Placental epithelial cell (primary cell): Measurements from ENCODE around the gene SREBF1. TPM values are rescaled to one million over a fixed set of nuclear protein-coding genes. Genes with fewer than 3 reads are reported as not detected.
A peak's percentile ranks its signal among the peaks of the same experiment; 100 is the strongest.

Experiments used
- small RNA-seq: library from RNA; depleted of rRNA; stranded (forward); fragments of <200 nt; gene quantifications from one replicate; pipeline ENCODE3, GENCODE V24; 2012
- total RNA-seq: library from RNA; depleted of rRNA; stranded (reverse); fragments of >200 nt; gene quantifications from 2 replicates; pipeline ENCODE4 v1.2.3, GENCODE V29; 2012

The SREBF1 gene
- total RNA-seq, result 30.2 and 50.9 TPM in 2 replicates

DNA sequence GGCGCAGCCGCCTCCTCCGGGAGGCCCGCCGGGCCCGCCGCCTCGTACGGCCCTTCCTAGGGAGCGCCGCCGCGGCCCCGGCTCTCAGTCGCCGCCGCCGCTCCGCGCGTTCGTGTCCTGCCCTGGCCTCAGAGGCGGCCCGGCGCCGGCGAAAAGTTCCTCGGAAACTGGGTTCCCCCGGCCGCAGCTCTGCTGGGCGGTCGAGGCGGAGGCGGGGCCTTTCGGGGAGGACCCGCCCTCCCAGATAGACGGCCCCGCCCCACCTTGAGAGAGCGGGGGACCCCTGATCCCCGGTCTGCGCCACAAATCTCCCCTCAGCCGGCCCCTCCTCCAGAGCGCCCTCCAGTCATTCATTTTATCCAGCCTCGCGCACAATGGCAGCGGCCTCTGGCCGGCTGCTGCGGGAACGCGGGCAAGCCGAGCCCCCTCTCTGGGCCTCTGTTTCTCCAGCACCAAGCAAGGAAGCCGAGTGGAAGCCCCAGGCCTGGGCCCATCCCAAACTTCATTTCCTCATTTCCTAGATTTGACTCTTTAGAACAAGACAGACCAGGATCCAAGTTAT is at the start of gene SREBF1:
Gene SREBF1, minus strand, starts transcription at position 169 of the 562 bp plus-strand sequence. CDS start 169 bp downstream, outside the sequence.

Small RNAs within 50 kb of the gene (small RNA-seq; reads per million reads assigned to genes)
- gene MIR33B, result 7.0 reads per million, percentile 93 among the genes with 10 or more reads in this experiment
- not detected for gene MIR6777

Other genes with a start within 250 kb of the SREBF1 start
- 11.0 and 41.5 TPM in 2 replicates for gene PEMT, start 245.3 kb downstream of the SREBF1 start, total RNA-seq
- 13.7 and 15.0 TPM in 2 replicates for gene RAI1, start 155.5 kb downstream of the SREBF1 start, total RNA-seq
- gene TOM1L2, start 135.4 kb upstream of the SREBF1 start, total RNA-seq, result 75.8 and 87.6 TPM in 2 replicates
- 2.6 and 5.1 TPM in 2 replicates for gene DRC3, start 135.9 kb upstream of the SREBF1 start, total RNA-seq
- gene ATPAF2, start 202.2 kb upstream of the SREBF1 start, total RNA-seq, result 17.3 and 20.6 TPM in 2 replicates
- 6.8 and 7.9 TPM in 2 replicates for gene GID4, start 202.4 kb upstream of the SREBF1 start, total RNA-seq